GM19372 (cell line): ENCODE results near the gene CILP.

Experiments used
- ATAC-seq: cut with Tn5 transposase; IDR thresholded peaks from one replicate; pipeline ENCODE4 v1.9.1; 2021; ENCODE audit warnings: mild to moderate bottlenecking, low read depth, moderate library complexity; ENCODE audit not compliant: unreplicated experiment

The CILP gene

DNA sequence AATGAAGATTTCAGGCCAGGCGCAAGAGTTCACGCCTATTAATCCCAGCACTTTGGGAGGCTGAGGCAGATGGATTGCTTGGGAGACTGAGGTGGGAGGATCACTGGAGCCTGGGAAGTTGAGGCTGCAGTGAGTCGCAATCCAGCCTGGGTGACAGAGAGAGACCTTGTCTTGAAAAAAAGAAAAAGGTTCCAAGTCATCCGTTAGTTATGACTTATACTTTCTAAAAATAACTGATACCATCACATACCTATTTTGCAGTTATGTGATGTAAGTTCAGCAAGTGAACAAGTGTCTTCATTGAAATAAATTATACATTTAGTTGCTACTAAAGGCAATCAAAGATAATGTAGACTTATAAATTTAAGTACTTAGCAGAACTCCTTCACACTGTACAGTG lies 48.2 kb downstream of the CILP start:
- no peak for ATAC-seq

DNA sequence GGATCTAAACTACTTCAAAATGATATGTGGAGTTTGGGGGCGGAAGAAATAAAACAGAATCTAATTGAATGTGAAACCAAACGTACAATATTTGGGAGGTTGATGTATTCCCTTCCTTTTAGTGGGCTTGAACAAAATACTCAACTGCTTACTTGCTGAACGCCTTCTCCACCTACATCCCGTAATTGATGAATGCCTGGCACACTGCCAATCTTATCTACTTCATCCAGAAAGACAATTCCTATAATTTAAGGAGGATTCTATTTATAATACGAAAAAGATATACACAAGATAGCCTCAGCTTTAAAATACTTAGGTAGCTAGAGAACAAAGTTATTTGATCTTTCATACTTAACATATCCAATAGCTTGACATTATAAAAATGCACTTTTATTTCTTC lies 54.6 kb downstream of the CILP start:
- ATAC-seq = no peak

GRCh38 chr15:65154720-65155119 lies 56.6 kb downstream of the CILP start:
- ATAC-seq = no peak

DNA sequence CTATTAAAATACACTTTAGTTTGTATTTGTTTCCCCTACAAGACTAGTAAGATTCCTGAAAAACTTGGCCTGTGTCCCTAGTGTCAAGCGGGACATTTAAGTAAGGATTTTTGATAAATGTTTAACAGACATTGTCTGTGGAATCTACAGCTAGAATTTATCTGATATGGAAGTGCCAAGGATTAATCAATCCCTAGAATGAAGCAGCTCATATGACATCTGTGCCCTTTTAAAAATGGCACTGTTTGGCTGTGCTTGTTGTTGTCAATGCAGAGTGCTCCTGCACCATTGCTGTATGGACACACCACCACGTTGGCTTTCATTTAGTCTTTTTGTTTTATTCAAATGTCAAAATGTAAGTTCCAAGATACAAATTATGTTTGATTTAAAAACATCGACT lies 63.4 kb downstream of the CILP start:
- no peak for ATAC-seq

DNA sequence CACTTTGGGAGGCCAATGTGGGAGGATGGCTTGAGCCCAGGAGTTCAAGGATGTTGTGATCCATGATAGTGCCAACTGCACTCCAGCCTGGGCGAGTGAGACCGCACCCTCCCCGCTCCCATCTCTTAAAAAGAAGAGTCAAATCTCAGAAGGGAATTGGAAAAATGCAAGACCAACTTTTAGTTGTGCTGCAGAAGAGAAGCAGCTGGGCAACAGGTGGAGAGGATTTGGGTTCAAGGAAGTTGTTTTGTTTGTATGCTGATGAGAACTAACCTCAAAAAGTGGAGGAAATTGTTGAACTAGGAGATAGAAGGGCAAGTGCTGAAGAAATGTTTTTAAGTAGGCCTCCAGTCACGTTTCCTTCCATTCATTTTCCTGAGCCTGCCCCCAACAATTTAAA lies 64.8 kb downstream of the CILP start:
- ATAC-seq = no peak
